Neuronal stem cell (in vitro differentiated cells): ENCODE data around the gene LRRC27.

ENCODE experiments used
- DNase-seq: peaks from one replicate; pipeline ENCODE4 v3.0.0-alpha.2; 2013; ENCODE audit warnings: low spot score
- H2AFZ ChIP-seq: one replicate; pipeline ENCODE4 v1.6.1; 2013; ENCODE audit warnings: mild to moderate bottlenecking, low read length, inconsistent platforms
- H2AK5ac ChIP-seq: 2 replicates; pipeline ENCODE4 v1.6.1; 2013; ENCODE audit warnings: low read depth, mild to moderate bottlenecking, inconsistent platforms, low read length, moderate library complexity, mixed read lengths
- H2BK120ac ChIP-seq: 2 replicates; pipeline ENCODE4 v1.6.1; 2013; ENCODE audit warnings: low read depth, mild to moderate bottlenecking, inconsistent platforms, low read length, moderate library complexity, mixed read lengths
- H2BK12ac ChIP-seq: one replicate; pipeline ENCODE4 v1.6.1; 2013; ENCODE audit warnings: low read length, inconsistent platforms
- H2BK15ac ChIP-seq: 2 replicates; pipeline ENCODE4 v1.6.1; 2013; ENCODE audit warnings: mild to moderate bottlenecking, low read length, inconsistent platforms, mixed read lengths
- H2BK5ac ChIP-seq: one replicate; pipeline ENCODE4 v1.6.1; 2013; ENCODE audit warnings: inconsistent platforms, mild to moderate bottlenecking, low read length, moderate library complexity
- H3K14ac ChIP-seq: one replicate; pipeline ENCODE4 v1.6.1; 2013; ENCODE audit warnings: low read length, inconsistent platforms
- H3K18ac ChIP-seq: 2 replicates; pipeline ENCODE4 v1.6.1; 2013; ENCODE audit warnings: low read length, inconsistent platforms
- H3K23ac ChIP-seq: 2 replicates; pipeline ENCODE4 v1.6.1; 2013; ENCODE audit warnings: low read depth, mild to moderate bottlenecking, mixed read lengths, low read length, inconsistent platforms; ENCODE audit not compliant: poor library complexity
- H3K27ac ChIP-seq: replicated peaks from 3 replicates; pipeline ENCODE4 v1.5.1; 2013; ENCODE audit warnings: low read length, inconsistent platforms
- H3K27me3 ChIP-seq, 3 experiments: 2 replicates each; pipeline ENCODE4 v1.6.1; 2013; ENCODE audit warnings: low read length in 3 of 3, mild to moderate bottlenecking in 2 of 3, inconsistent platforms in 1 of 3, low read depth in 1 of 3, mixed read lengths in 1 of 3, moderate library complexity in 1 of 3; ENCODE audit not compliant: control insufficient read depth in 3 of 3, insufficient read depth in 3 of 3
- H3K36me3 ChIP-seq, 2 donors: replicated peaks in 1 of 2; 2 replicates each; pipeline ENCODE4 v1.6.1; 2013; ENCODE audit warnings: low read length in 2 of 2; ENCODE audit not compliant: control insufficient read depth in 2 of 2, insufficient read depth in 2 of 2
- H3K4ac ChIP-seq: 2 replicates; pipeline ENCODE4 v1.6.1; 2013; ENCODE audit warnings: inconsistent platforms, mild to moderate bottlenecking, low read length, moderate library complexity
- H3K4me1 ChIP-seq, 2 donors: 1 replicate in 1 of 2; 2 replicates in 1 of 2; pipeline ENCODE4 v1.6.1; 2013; ENCODE audit warnings: low read length in 2 of 2, low read depth in 1 of 2; ENCODE audit not compliant: control insufficient read depth in 2 of 2, insufficient read depth in 1 of 2
- H3K4me2 ChIP-seq: one replicate; pipeline ENCODE4 v1.6.1; 2013; ENCODE audit warnings: mild to moderate bottlenecking, low read length, inconsistent platforms; ENCODE audit not compliant: insufficient read depth, poor library complexity, severe bottlenecking
- H3K4me3 ChIP-seq, 2 donors: 2 replicates each; pipeline ENCODE4 v1.5.1; 2013; ENCODE audit warnings: low read length in 2 of 2, mild to moderate bottlenecking in 2 of 2, inconsistent platforms in 1 of 2, moderate library complexity in 1 of 2
- H3K79me1 ChIP-seq: one replicate; pipeline ENCODE4 v1.6.1; 2013; ENCODE audit warnings: low read depth, mild to moderate bottlenecking, inconsistent platforms, low read length, moderate library complexity
- H3K9ac ChIP-seq: one replicate; pipeline ENCODE4 v1.6.1; 2013; ENCODE audit warnings: mild to moderate bottlenecking, low read depth, low read length, inconsistent platforms; ENCODE audit not compliant: poor library complexity
- H3K9me3 ChIP-seq, 2 donors: replicated peaks in 1 of 2; 2 replicates each; pipeline versions ENCODE3 to v1.6.1; 2013; ENCODE audit warnings: low read length in 2 of 2, mild to moderate bottlenecking in 2 of 2, inconsistent platforms in 1 of 2, low read depth in 1 of 2, mixed read lengths in 1 of 2, moderate library complexity in 1 of 2; ENCODE audit not compliant: control insufficient read depth in 2 of 2, insufficient read depth in 1 of 2
- H4K8ac ChIP-seq: one replicate; pipeline ENCODE4 v1.6.1; 2013; ENCODE audit warnings: low read depth, mild to moderate bottlenecking, inconsistent platforms, low read length, moderate library complexity
- H4K91ac ChIP-seq: one replicate; pipeline ENCODE4 v1.6.1; 2013; ENCODE audit warnings: low read length, low read depth, mild to moderate bottlenecking, inconsistent platforms; ENCODE audit not compliant: poor library complexity
- WGBS, 2 donors: extraction: QIAGEN DNeasy Blood & Tissue Kit; methylation state at CpG; one replicate each; pipeline ENCODE4 v1.1.7; 2013; ENCODE audit warnings: missing lambda C conversion rate in 2 of 2, mixed read lengths in 1 of 2; ENCODE audit not compliant: insufficient read length in 2 of 2, insufficient replicate concordance in 1 of 2; ENCODE audit errors: extremely low coverage in 2 of 2; 5-methylcytosine and 5-hydroxymethylcytosine counted together

LRRC27 gene

GRCh38 chr10:132408823-132409666, 77.1 kb downstream of the LRRC27 start:
- peak overlapping the region; percentile 19 for H2BK5ac ChIP-seq
- H2BK15ac ChIP-seq, result peak overlapping the region; percentile 47
- H2AFZ ChIP-seq, result no peak overlapping the region
- peak overlapping the region; percentile 70 for H3K9ac ChIP-seq
- no peak overlapping the region for H4K8ac ChIP-seq
- no peaks in the 10 kb centered on the region for H3K27me3 ChIP-seq
- H2BK12ac ChIP-seq, result peak overlapping the region; percentile 90
- DNase-seq, result no peak
- H3K23ac ChIP-seq, result peak overlapping the region; percentile 83
- no peak overlapping the region for H3K4ac ChIP-seq
- H3K36me3 ChIP-seq, result peaks cover 0 to 20% of the 10 kb centered on the region in 2 donors
- peak overlapping the region; percentile 80 for H3K18ac ChIP-seq
- no CpG with 5 or more reads among the region's 27 CpGs for WGBS, 2 donors
- no peak overlapping the region for H3K27ac ChIP-seq
- no peak overlapping the region for H2BK120ac ChIP-seq
- H3K4me1 ChIP-seq, result peaks cover 6 to 15% of the 10 kb centered on the region in 2 donors
- peak overlapping the region; percentile 90 for H2AK5ac ChIP-seq
- H3K9me3 ChIP-seq, result peaks cover 0 to 1% of the 10 kb centered on the region in 2 donors
- H3K4me2 ChIP-seq, result no peak overlapping the region
- H4K91ac ChIP-seq, result no peak overlapping the region
- no peak overlapping the region for H3K4me3 ChIP-seq
- peaks cover 2% of the 10 kb centered on the region for H3K79me1 ChIP-seq
- peak overlapping the region; percentile 21 for H3K14ac ChIP-seq

- Histone ChIP-seq H2AFZ (no peak overlapping the region), H3K36me3 (peaks cover 0 to 20% of the 10 kb centered on the region in 2 donors), H2AK5ac (no peak overlapping the region), H2BK5ac (no peak overlapping the region), H3K79me1 (peaks cover 2% of the 10 kb centered on the region), H3K4me1 (peaks cover 6 to 21% of the 10 kb centered on the region in 2 donors), H4K91ac (no peak overlapping the region), H3K27ac (no peak overlapping the region), H3K18ac (no peak overlapping the region), H3K9ac (no peak overlapping the region), H3K4me2 (no peak overlapping the region), H3K27me3 (no peaks in the 10 kb centered on the region), H3K23ac (no peak overlapping the region), H3K4ac (no peak overlapping the region), H3K9me3 (peaks cover 0 to 1% of the 10 kb centered on the region in 2 donors), H2BK15ac (peak overlapping the region; percentile 15), H2BK12ac (no peak overlapping the region), H3K14ac (no peak overlapping the region), H2BK120ac (no peak overlapping the region), H4K8ac (no peak overlapping the region), H3K4me3 (no peak overlapping the region)
- no peak for DNase-seq
- no CpG with 5 or more reads among the region's 4 CpGs for WGBS, 2 donors
These were observed 77.7 kb downstream of the LRRC27 start for GRCh38 chr10:132409667-132410028.

GRCh38 chr10:132410056-132410778, 78.2 kb downstream of the LRRC27 start:
- Histone ChIP-seq H3K4ac (peak overlapping the region; percentile 10), H3K36me3 (peaks cover under 1 to 21% of the 10 kb centered on the region in 2 donors), H4K8ac (no peak overlapping the region), H3K79me1 (peaks cover 2% of the 10 kb centered on the region), H3K9me3 (peaks cover 0 to 2% of the 10 kb centered on the region in 2 donors), H2BK120ac (no peak overlapping the region), H3K23ac (no peak overlapping the region), H2BK5ac (peak overlapping the region; percentile 82), H3K9ac (peak overlapping the region; percentile 60), H3K14ac (peak overlapping the region; percentile 71), H3K18ac (peak overlapping the region; percentile 80), H2AK5ac (peak overlapping the region; percentile 57), H4K91ac (no peak overlapping the region), H3K4me1 (peaks cover 6 to 25% of the 10 kb centered on the region in 2 donors), H2BK12ac (no peak overlapping the region), H2AFZ (no peak overlapping the region), H3K27me3 (peaks cover 0 to under 1% (median 0%) of the 10 kb centered on the region in 3 experiments), H2BK15ac (peak overlapping the region; percentile 21), H3K27ac (no peak overlapping the region), H3K4me2 (no peak overlapping the region), H3K4me3 (no peak overlapping the region)
- no peak for DNase-seq
- no CpG with 5 or more reads among the region's 28 CpGs for WGBS, 2 donors
